GM12878 (cell line): ENCODE results near the gene USP37. TPM values are rescaled to one million over a fixed set of nuclear protein-coding genes. Genes with fewer than 3 reads are reported as not detected.

Experiments used
- ATAC-seq: fragments of 200-7000 bp; cut with Tn5 transposase; 3 replicates; pipeline ENCODE4 v1.9.1; 2020; ENCODE audit warnings: mild to moderate bottlenecking, moderate library complexity
- BruUV-seq: library from RNA; stranded (reverse); fragments of 400-500 nt; replicated peaks from 2 replicates; lab custom pipeline; 2021; lab: Mats Ljungman, UMichigan
- CTCF ChIA-PET: fragments of 300-600 bp; sonication (Branson Sonifier 250); formaldehyde crosslinking; extraction: SDS; loops from one replicate; lab custom pipeline; 2021; ENCODE audit warnings: inconsistent platforms; lab: Yijun Ruan, JAX
- POLR2A ChIA-PET: fragments of 350-600 bp; formaldehyde crosslinking; extraction: SDS; loops from one replicate; lab custom pipeline; 2021; ENCODE audit warnings: inconsistent platforms; lab: Charles Lee
- RAD21 ChIA-PET: fragments of 300-600 bp; sonication (Branson Sonifier 250); formaldehyde crosslinking; loops from one replicate; lab custom pipeline; 2023; ENCODE audit warnings: antibody characterized with exemption; ENCODE audit not compliant: unreplicated experiment; lab: Charles Lee
- SMC1A ChIA-PET: fragments of 300-600 bp; sonication (Branson Sonifier 250); formaldehyde crosslinking; loops from one replicate; lab custom pipeline; 2023; ENCODE audit not compliant: unreplicated experiment, uncharacterized antibody; lab: Charles Lee
- DNase-seq: peaks from one replicate; pipeline ENCODE4 v3.0.0-alpha.2; 2011; ENCODE audit warnings: low read depth, low spot score
- FAIRE-seq: peaks from 3 replicates; lab custom pipeline; 2011; peaks lifted over from hg19 to GRCh38; lab: Jason Lieb, UNC
- H2AFZ ChIP-seq: 2 replicates; pipeline ENCODE4 v1.6.0; 2011; ENCODE audit warnings: low read depth, low read length, control low read depth; ENCODE audit not compliant: control insufficient read depth
- H3K27ac ChIP-seq: 2 replicates; pipeline ENCODE4 v1.5.1; 2011; ENCODE audit warnings: control low read depth; ENCODE audit not compliant: control insufficient read depth, insufficient read depth
- H3K27me3 ChIP-seq, 2 experiments: replicated peaks in 1 of 2; 2 replicates each; pipeline versions ENCODE4 v1.6.0 to v1.6.1; 2011; ENCODE audit warnings: low read length in 1 of 2; ENCODE audit not compliant: control insufficient read depth in 2 of 2, insufficient read depth in 2 of 2
- H3K36me3 ChIP-seq, 2 experiments: 2 replicates each; pipeline ENCODE4 v1.5.1; 2011; ENCODE audit warnings: low read length in 1 of 2; ENCODE audit not compliant: control insufficient read depth in 2 of 2, insufficient read depth in 2 of 2
- H3K4me1 ChIP-seq: 2 replicates; pipeline ENCODE4 v1.6.1; 2011; ENCODE audit warnings: mild to moderate bottlenecking, low read length, moderate library complexity, mixed read lengths; ENCODE audit not compliant: control insufficient read depth, insufficient read depth
- H3K4me2 ChIP-seq: 2 replicates; pipeline ENCODE4 v1.6.0; 2011; ENCODE audit warnings: control low read depth; ENCODE audit not compliant: control insufficient read depth, insufficient read depth
- H3K4me3 ChIP-seq: fragments of 200-600 bp; sonication (generic); 2 replicates; pipeline ENCODE4 v1.5.1; 2016
- H3K79me2 ChIP-seq: 2 replicates; pipeline ENCODE4 v1.6.0; 2011; ENCODE audit warnings: low read length; ENCODE audit not compliant: control insufficient read depth, insufficient read depth
- H3K9ac ChIP-seq: 2 replicates; pipeline ENCODE4 v1.8.0; 2011; ENCODE audit warnings: low read length, control low read depth, mixed read lengths; ENCODE audit not compliant: control insufficient read depth, insufficient read depth
- H3K9me3 ChIP-seq: replicated peaks from 3 replicates; pipeline ENCODE4 v1.5.1; 2011; ENCODE audit warnings: mild to moderate bottlenecking, low read length; ENCODE audit not compliant: control insufficient read depth, insufficient read depth
- H4K20me1 ChIP-seq: 2 replicates; pipeline ENCODE4 v1.6.0; 2011; ENCODE audit not compliant: control insufficient read depth, insufficient read depth
- BMI1 ChIP-seq: fragments of 450-650 bp; IDR thresholded peaks from 2 replicates; pipeline ENCODE4 v1.6.1; 2016; ENCODE audit warnings: mild to moderate bottlenecking, moderate library complexity, borderline replicate concordance
- ESRRA ChIP-seq: IDR thresholded peaks from 2 replicates; pipeline ENCODE4 v1.6.1; 2012; ENCODE audit warnings: mild to moderate bottlenecking, low read length, improper control_type of control experiment
- FOS ChIP-seq: IDR thresholded peaks from 3 replicates; pipeline ENCODE4 v1.6.1; 2011; ENCODE audit warnings: borderline replicate concordance; ENCODE audit not compliant: insufficient read length; ENCODE audit errors: extremely low read depth
- GABPA ChIP-seq: IDR thresholded peaks from 2 replicates; pipeline ENCODE4 v1.6.1; 2014; ENCODE audit warnings: antibody characterized with exemption, low read depth, mild to moderate bottlenecking, inconsistent platforms
- GATAD2B ChIP-seq: fragments of 450-650 bp; conservative IDR thresholded peaks from 2 replicates; pipeline ENCODE4 v1.6.1; 2017; ENCODE audit warnings: low read depth, mild to moderate bottlenecking, moderate library complexity
- JUND ChIP-seq: IDR thresholded peaks from 2 replicates; pipeline ENCODE4 v1.6.1; 2012; ENCODE audit warnings: low read depth, mild to moderate bottlenecking, low read length, improper control_type of control experiment, moderate library complexity
- NFXL1 ChIP-seq: fragments of 450-650 bp; IDR thresholded peaks from 2 replicates; pipeline ENCODE4 v1.6.1; 2017; ENCODE audit warnings: antibody characterized with exemption, mild to moderate bottlenecking, borderline replicate concordance
- NR2F1 ChIP-seq: fragments of 450-650 bp; conservative IDR thresholded peaks from 2 replicates; pipeline ENCODE4 v1.6.1; 2017; ENCODE audit warnings: mild to moderate bottlenecking
- SMAD5 ChIP-seq: IDR thresholded peaks from 2 replicates; pipeline ENCODE4 v1.6.1; 2016; ENCODE audit warnings: antibody characterized with exemption, low read depth
- STAT3 ChIP-seq: IDR thresholded peaks from 2 replicates; pipeline ENCODE4 v1.6.1; 2011; ENCODE audit warnings: low read depth, low read length, improper control_type of control experiment
- SUZ12 ChIP-seq: fragments of 200-600 bp; sonication (generic); IDR thresholded peaks from one replicate; pipeline ENCODE4 v1.6.1; 2018; ENCODE audit warnings: antibody characterized with exemption, mild to moderate bottlenecking; ENCODE audit not compliant: unreplicated experiment
- YBX1 ChIP-seq: fragments of 450-650 bp; IDR thresholded peaks from 2 replicates; pipeline ENCODE4 v1.6.1; 2016; ENCODE audit warnings: antibody characterized with exemption
- ZSCAN29 ChIP-seq: fragments of 450-650 bp; IDR thresholded peaks from 2 replicates; pipeline ENCODE4 v1.6.1; 2017; ENCODE audit warnings: mild to moderate bottlenecking, moderate library complexity
- WGBS: methylation state at CpG from one replicate; pipeline ENCODE4 v1.1.6; 2016; ENCODE audit warnings: low lambda C conversion rate; ENCODE audit not compliant: insufficient replicate concordance, insufficient coverage; ENCODE audit errors: missing lambda C conversion rate; 5-methylcytosine and 5-hydroxymethylcytosine counted together
- in situ Hi-C: fragments of 300-500 bp; cut with MboI; formaldehyde crosslinking; loops from 9 replicates; pipeline ENCODE4 v1.14.3; 2018; ENCODE audit warnings: mixed read lengths
- intact Hi-C: fragments of 100-400 bp; cut with micrococcal nuclease; formaldehyde crosslinking; loops from one replicate; pipeline ENCODE4 v1.14.2; 2022; ENCODE audit not compliant: unreplicated experiment
- polyA plus RNA-seq, 11 experiments: library from polyadenylated mRNA; depleted of rRNA in 4 of 11; unstranded in 6 of 11; stranded (reverse) in 5 of 11; fragments of >200 nt; fragmentation: Nextera tagmentation in 4 of 11; fragmentation: Illumina TruSeq in 1 of 11; extraction: Ambion mirVana in 4 of 11; extraction: Trizol in 1 of 11; gene quantifications; 1 replicate in 1 of 11; 2 replicates in 10 of 11; pipeline versions ENCODE4 v1.2.1 to v1.2.3, GENCODE V29; 2011 to 2016; ENCODE audit warnings: inconsistent platforms in 2 of 11, missing spikeins in 2 of 11, low read depth in 1 of 11
- total RNA-seq, 4 experiments: library from RNA; depleted of rRNA in 3 of 4; stranded (reverse); fragments of >200 nt in 3 of 4; fragmentation: Illumina TruSeq in 1 of 4; extraction: Trizol in 1 of 4; gene quantifications; 2 replicates each; pipeline versions ENCODE4 v1.2.1 to v1.2.3, GENCODE V29; 2013 to 2021
- TF ChIP-seq, protein P1 (sequence below): IDR thresholded peaks from 2 replicates; pipeline ENCODE4 v1.6.1; 2011; ENCODE audit warnings: borderline replicate concordance, low read depth, mild to moderate bottlenecking, moderate library complexity, mixed read lengths, low read length; ENCODE audit not compliant: insufficient read depth; ENCODE audit errors: extremely low read length
- TF ChIP-seq, protein P2 (sequence below): fragments of 450-650 bp; formaldehyde crosslinking; IDR thresholded peaks from 2 replicates; pipeline ENCODE4 v1.5.0; 2022; ENCODE audit warnings: mild to moderate bottlenecking, missing genetic modification characterization
- TF ChIP-seq, protein P3 (sequence below): fragments of 450-650 bp; IDR thresholded peaks from 2 replicates; pipeline ENCODE4 v1.6.1; 2017; ENCODE audit warnings: mild to moderate bottlenecking, moderate library complexity

The USP37 gene
- total and polyA plus RNA-seq, 10 of the 15 experiments (the other 5 are each of a cell fraction or from before 2014, with no cell fraction given), result 2.8 to 16.0 (median 10.4) TPM

DNA sequence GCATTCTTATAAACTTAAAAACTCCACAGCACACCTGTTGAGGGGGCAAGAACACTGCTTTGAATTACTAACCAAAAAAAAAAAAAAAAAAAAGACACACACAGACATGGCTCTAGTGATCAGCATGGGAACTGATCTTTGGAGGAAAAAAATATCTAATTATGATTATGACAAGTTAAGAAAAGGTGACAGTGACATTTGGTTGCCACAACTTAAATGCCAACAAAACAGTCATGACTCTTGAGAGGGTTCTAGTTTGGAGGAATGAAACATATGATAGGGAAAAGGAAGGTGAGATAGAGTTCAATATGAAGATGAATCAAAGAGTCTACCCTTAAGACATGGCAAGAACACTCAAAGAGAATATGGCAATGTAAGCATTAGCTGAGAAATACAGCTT, 20.6 kb downstream of the USP37 start (continued):
- no peak for TF ChIP-seq FOS
- TF ChIP-seq NFXL1, result no peak
- no peak for TF ChIP-seq YBX1
- no peak for TF ChIP-seq SMAD5
- no peak for TF ChIP-seq BMI1
- TF ChIP-seq, protein P1, sequence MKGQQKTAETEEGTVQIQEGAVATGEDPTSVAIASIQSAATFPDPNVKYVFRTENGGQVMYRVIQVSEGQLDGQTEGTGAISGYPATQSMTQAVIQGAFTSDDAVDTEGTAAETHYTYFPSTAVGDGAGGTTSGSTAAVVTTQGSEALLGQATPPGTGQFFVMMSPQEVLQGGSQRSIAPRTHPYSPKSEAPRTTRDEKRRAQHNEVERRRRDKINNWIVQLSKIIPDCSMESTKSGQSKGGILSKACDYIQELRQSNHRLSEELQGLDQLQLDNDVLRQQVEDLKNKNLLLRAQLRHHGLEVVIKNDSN, result no peak

DNA sequence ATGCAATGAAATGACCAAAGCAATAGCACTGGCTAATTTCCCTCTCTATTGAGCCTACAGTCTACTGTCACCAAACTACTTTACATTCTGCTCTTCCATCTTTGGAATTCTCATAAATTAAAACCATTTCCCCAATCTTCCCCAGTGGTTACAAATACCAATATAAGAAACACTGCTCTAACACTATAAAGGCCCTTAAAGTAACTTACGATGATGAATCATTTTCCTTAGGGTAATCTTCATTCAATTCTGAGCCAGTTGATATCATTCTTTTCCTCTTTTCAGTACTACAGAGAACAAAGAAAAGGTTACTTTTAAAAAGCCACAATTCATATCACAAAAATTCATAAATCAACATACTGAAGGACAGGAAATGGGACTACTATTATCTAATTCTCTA, 22.1 kb downstream of the USP37 start:
- SMC1A ChIA-PET, result no interaction called here
- DNase-seq (no peak), FAIRE-seq (no peak), ATAC-seq (no peak)
- 100% methylated on average over 1 of the region's 1 CpG for WGBS
- BruUV-seq, result no TSS peak
- H2AFZ ChIP-seq, result no peak overlapping the region
- intact Hi-C loops, result no loop called here
- CTCF ChIA-PET, result interaction anchor here (1.2 to 1.9 kb wide), 3 partner anchors 13 to 45 kb away, joined by 3 to 6 read pairs (median 4); no protein-coding TSS in a partner anchor
- H3K9ac ChIP-seq, result no peak overlapping the region
- H3K36me3 ChIP-seq, result peaks cover 6 to 38% of the 10 kb centered on the region in 2 experiments
- POLR2A ChIA-PET, result no interaction called here
- H3K27ac ChIP-seq, result no peak overlapping the region
- no peaks in the 10 kb centered on the region; the same call in 1 of the 2 replicates for H3K4me1 ChIP-seq
- no peaks in the 10 kb centered on the region for H3K27me3 ChIP-seq
- H3K9me3 ChIP-seq, result no peaks in the 10 kb centered on the region
- H3K79me2 ChIP-seq, result no peaks in the 10 kb centered on the region
- H4K20me1 ChIP-seq, result no peaks in the 10 kb centered on the region
- H3K4me2 ChIP-seq, result no peak overlapping the region
- in situ Hi-C loops, result no loop called here
- RAD21 ChIA-PET, result no interaction called here
- H3K4me3 ChIP-seq, result no peak overlapping the region
- TF ChIP-seq, protein P2, sequence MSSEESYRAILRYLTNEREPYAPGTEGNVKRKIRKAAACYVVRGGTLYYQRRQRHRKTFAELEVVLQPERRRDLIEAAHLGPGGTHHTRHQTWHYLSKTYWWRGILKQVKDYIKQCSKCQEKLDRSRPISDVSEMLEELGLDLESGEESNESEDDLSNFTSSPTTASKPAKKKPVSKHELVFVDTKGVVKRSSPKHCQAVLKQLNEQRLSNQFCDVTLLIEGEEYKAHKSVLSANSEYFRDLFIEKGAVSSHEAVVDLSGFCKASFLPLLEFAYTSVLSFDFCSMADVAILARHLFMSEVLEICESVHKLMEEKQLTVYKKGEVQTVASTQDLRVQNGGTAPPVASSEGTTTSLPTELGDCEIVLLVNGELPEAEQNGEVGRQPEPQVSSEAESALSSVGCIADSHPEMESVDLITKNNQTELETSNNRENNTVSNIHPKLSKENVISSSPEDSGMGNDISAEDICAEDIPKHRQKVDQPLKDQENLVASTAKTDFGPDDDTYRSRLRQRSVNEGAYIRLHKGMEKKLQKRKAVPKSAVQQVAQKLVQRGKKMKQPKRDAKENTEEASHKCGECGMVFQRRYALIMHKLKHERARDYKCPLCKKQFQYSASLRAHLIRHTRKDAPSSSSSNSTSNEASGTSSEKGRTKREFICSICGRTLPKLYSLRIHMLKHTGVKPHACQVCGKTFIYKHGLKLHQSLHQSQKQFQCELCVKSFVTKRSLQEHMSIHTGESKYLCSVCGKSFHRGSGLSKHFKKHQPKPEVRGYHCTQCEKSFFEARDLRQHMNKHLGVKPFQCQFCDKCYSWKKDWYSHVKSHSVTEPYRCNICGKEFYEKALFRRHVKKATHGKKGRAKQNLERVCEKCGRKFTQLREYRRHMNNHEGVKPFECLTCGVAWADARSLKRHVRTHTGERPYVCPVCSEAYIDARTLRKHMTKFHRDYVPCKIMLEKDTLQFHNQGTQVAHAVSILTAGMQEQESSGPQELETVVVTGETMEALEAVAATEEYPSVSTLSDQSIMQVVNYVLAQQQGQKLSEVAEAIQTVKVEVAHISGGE (CRISPR knock-in tag), result no peak
- TF ChIP-seq ESRRA, result no peak
- TF ChIP-seq SMAD5, result no peak
- TF ChIP-seq, protein P3, sequence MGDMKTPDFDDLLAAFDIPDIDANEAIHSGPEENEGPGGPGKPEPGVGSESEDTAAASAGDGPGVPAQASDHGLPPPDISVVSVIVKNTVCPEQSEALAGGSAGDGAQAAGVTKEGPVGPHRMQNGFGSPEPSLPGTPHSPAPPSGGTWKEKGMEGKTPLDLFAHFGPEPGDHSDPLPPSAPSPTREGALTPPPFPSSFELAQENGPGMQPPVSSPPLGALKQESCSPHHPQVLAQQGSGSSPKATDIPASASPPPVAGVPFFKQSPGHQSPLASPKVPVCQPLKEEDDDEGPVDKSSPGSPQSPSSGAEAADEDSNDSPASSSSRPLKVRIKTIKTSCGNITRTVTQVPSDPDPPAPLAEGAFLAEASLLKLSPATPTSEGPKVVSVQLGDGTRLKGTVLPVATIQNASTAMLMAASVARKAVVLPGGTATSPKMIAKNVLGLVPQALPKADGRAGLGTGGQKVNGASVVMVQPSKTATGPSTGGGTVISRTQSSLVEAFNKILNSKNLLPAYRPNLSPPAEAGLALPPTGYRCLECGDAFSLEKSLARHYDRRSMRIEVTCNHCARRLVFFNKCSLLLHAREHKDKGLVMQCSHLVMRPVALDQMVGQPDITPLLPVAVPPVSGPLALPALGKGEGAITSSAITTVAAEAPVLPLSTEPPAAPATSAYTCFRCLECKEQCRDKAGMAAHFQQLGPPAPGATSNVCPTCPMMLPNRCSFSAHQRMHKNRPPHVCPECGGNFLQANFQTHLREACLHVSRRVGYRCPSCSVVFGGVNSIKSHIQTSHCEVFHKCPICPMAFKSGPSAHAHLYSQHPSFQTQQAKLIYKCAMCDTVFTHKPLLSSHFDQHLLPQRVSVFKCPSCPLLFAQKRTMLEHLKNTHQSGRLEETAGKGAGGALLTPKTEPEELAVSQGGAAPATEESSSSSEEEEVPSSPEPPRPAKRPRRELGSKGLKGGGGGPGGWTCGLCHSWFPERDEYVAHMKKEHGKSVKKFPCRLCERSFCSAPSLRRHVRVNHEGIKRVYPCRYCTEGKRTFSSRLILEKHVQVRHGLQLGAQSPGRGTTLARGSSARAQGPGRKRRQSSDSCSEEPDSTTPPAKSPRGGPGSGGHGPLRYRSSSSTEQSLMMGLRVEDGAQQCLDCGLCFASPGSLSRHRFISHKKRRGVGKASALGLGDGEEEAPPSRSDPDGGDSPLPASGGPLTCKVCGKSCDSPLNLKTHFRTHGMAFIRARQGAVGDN, result no peak
- no peak for TF ChIP-seq JUND
- no peak for TF ChIP-seq STAT3
- no peak for TF ChIP-seq ZSCAN29
- TF ChIP-seq SUZ12, result no peak
- no peak for TF ChIP-seq GATAD2B
- no peak for TF ChIP-seq NR2F1
- no peak for TF ChIP-seq GABPA
